HepG2 (cell line): ENCODE measurements around the gene USF2. TPM values are rescaled to one million over a fixed set of nuclear protein-coding genes. Genes with fewer than 3 reads are reported as not detected.
A peak's percentile ranks its signal among the peaks of the same experiment; 100 is the strongest.

ENCODE experiments used
- ATAC-seq: fragments of 200-7000 bp; cut with Tn5 transposase; 3 replicates; pipeline ENCODE4 v1.9.1; 2020; ENCODE audit warnings: mild to moderate bottlenecking, moderate library complexity
- BruUV-seq: library from RNA; stranded (reverse); fragments of 400-500 nt; replicated peaks from 2 replicates; lab custom pipeline; 2021; lab: Mats Ljungman, UMichigan
- CTCF ChIA-PET: fragments of 300-600 bp; formaldehyde crosslinking; extraction: SDS; loops from one replicate; lab custom pipeline; 2021; ENCODE audit warnings: low total read pairs, inconsistent platforms, low intra/inter-chr PET ratio; lab: Yijun Ruan, JAX
- POLR2A ChIA-PET: fragments of 350-600 bp; sonication (Branson Sonifier 250); formaldehyde crosslinking; loops from one replicate; lab custom pipeline; 2020; ENCODE audit warnings: antibody characterized with exemption, inconsistent platforms; lab: Yijun Ruan, JAX
- DNase-seq: peaks from one replicate; pipeline ENCODE4 v3.0.0-alpha.2; 2015; ENCODE audit warnings: low spot score
- FAIRE-seq: peaks from 3 replicates; lab custom pipeline; 2011; peaks lifted over from hg19 to GRCh38; lab: Jason Lieb, UNC
- H2AFZ ChIP-seq: one replicate; pipeline ENCODE4 v1.6.1; 2011; ENCODE audit warnings: low read length, inconsistent platforms
- H3K27ac ChIP-seq: fragments of 300-600 bp; 3 replicates; pipeline ENCODE4 v1.8.0; 2011; ENCODE audit warnings: mixed run types, mild to moderate bottlenecking, mixed read lengths, low read length, inconsistent platforms; ENCODE audit not compliant: insufficient read depth; ENCODE audit errors: extremely low read length
- H3K27me3 ChIP-seq, 2 experiments: fragments of 200-600 bp in 1 of 2; 2 replicates in 1 of 2; 3 replicates in 1 of 2; pipeline versions ENCODE4 v1.6.0 to v1.8.0; 2011; ENCODE audit warnings: low read length in 2 of 2, mild to moderate bottlenecking in 2 of 2, moderate library complexity in 2 of 2, inconsistent platforms in 1 of 2; ENCODE audit not compliant: insufficient read depth in 2 of 2, control insufficient read depth in 1 of 2
- H3K36me3 ChIP-seq, 2 experiments: fragments of 200-600 bp in 1 of 2; replicated peaks in 1 of 2; 2 replicates in 1 of 2; 3 replicates in 1 of 2; pipeline versions ENCODE4 v1.5.1 to v1.8.0; 2011; ENCODE audit warnings: low read length in 2 of 2, inconsistent platforms in 1 of 2; ENCODE audit not compliant: insufficient read depth in 2 of 2, control insufficient read depth in 1 of 2
- H3K4me1 ChIP-seq: 2 replicates; pipeline ENCODE4 v1.5.1; 2012; ENCODE audit warnings: low read length, inconsistent platforms; ENCODE audit not compliant: insufficient read depth
- H3K4me2 ChIP-seq: 2 replicates; pipeline ENCODE4 v1.6.0; 2011; ENCODE audit warnings: low read depth, low read length, inconsistent platforms
- H3K4me3 ChIP-seq, 3 experiments: fragments of 200-600 bp in 1 of 3; sonication (generic), shearing (Covaris generic) in 1 of 3; replicated peaks in 1 of 3; 2 replicates each; pipeline ENCODE4 v1.5.1; 2011 to 2016; ENCODE audit warnings: low read length in 3 of 3, inconsistent platforms in 2 of 3, low read depth in 2 of 3, mild to moderate bottlenecking in 2 of 3, control low read depth in 1 of 3, mixed read lengths in 1 of 3; ENCODE audit not compliant: insufficient read depth in 1 of 3
- H3K79me2 ChIP-seq: one replicate; pipeline ENCODE4 v1.6.1; 2011; ENCODE audit warnings: low read length, inconsistent platforms; ENCODE audit not compliant: insufficient read depth
- H3K9ac ChIP-seq: 2 replicates; pipeline ENCODE4 v1.6.0; 2011; ENCODE audit warnings: mild to moderate bottlenecking, low read depth, low read length, inconsistent platforms; ENCODE audit not compliant: insufficient read depth
- H3K9me3 ChIP-seq: 2 replicates; pipeline ENCODE4 v1.5.1; 2012; ENCODE audit warnings: mild to moderate bottlenecking, low read length
- H4K20me1 ChIP-seq: 2 replicates; pipeline ENCODE4 v1.6.0; 2011; ENCODE audit warnings: inconsistent platforms, mild to moderate bottlenecking, low read length, moderate library complexity; ENCODE audit not compliant: insufficient read depth
- PPARG ChIP-seq: conservative IDR thresholded peaks from 2 replicates; pipeline ENCODE4 v1.6.1; 2016; ENCODE audit warnings: missing biosample characterization, missing genetic modification reagents
- ZNF142 ChIP-seq: sonication (generic); formaldehyde crosslinking; IDR thresholded peaks from 2 replicates; pipeline ENCODE4 v1.4.0; 2020; ENCODE audit warnings: missing genetic modification reagents
- ZNF441 ChIP-seq: sonication (generic); formaldehyde crosslinking; IDR thresholded peaks from 2 replicates; pipeline ENCODE4 v1.7.0; 2021; ENCODE audit warnings: missing genetic modification reagents, borderline replicate concordance
- ZSCAN30 ChIP-seq: sonication (generic); formaldehyde crosslinking; IDR thresholded peaks from 2 replicates; pipeline ENCODE4 v1.5.0; 2020; ENCODE audit warnings: mild to moderate bottlenecking, missing genetic modification reagents
- WGBS: methylation state at CpG from one replicate; pipeline ENCODE4 v1.1.6; 2017; ENCODE audit warnings: low lambda C conversion rate; 5-methylcytosine and 5-hydroxymethylcytosine counted together
- in situ Hi-C: cut with HindIII; loops from 2 replicates; pipeline ENCODE4 v1.10.0; 2017; ENCODE audit warnings: low pct_unique_long_range_greater_than_20kb; ENCODE audit not compliant: extremely low pct_ligation_motif_present
- intact Hi-C: fragments of 100-400 bp; cut with micrococcal nuclease; formaldehyde crosslinking; loops from one replicate; pipeline ENCODE4 v1.10.0; 2022; ENCODE audit not compliant: unreplicated experiment
- polyA plus RNA-seq, 8 experiments: library from polyadenylated mRNA; depleted of rRNA in 3 of 8; stranded (reverse) in 7 of 8; unstranded in 1 of 8; fragments of >200 nt; fragmentation: Illumina TruSeq in 4 of 8; extraction: Trizol in 4 of 8; gene quantifications; 2 replicates each; pipeline versions ENCODE4 v1.2.1 to v1.2.3, GENCODE V29; 2011 to 2016; ENCODE audit warnings: low read depth in 4 of 8, missing spikeins in 1 of 8, mixed read lengths in 1 of 8; ENCODE audit not compliant: insufficient read depth in 1 of 8
- total RNA-seq, 5 experiments: library from RNA; depleted of rRNA; stranded (reverse); fragments of >200 nt; fragmentation: Illumina TruSeq; extraction: Trizol; gene quantifications; 2 replicates each; pipeline ENCODE4 v1.2.3, GENCODE V29; 2016; ENCODE audit warnings: low read depth in 1 of 5

USF2 gene
- total and polyA plus RNA-seq, 2 of the 13 experiments (the other 11 are each of a cell fraction or from before 2014, with no cell fraction given), result 54.9 to 106 TPM

GRCh38 chr19:35321291-35321690 is 52.5 kb downstream of the USF2 start (continued):
- no peak for TF ChIP-seq ZNF142 (CRISPR knock-in tag)
- TF ChIP-seq PPARG (CRISPR knock-in tag), result no peak

- Histone ChIP-seq H3K4me1 (peaks cover 49% of the 10 kb centered on the region), H4K20me1 (no peaks in the 10 kb centered on the region), H3K9ac (no peak overlapping the region), H3K4me3 (no peak overlapping the region), H3K27ac (no peak overlapping the region), H3K36me3 (no peaks in the 10 kb centered on the region), H2AFZ (no peak overlapping the region), H3K4me2 (no peak overlapping the region), H3K79me2 (no peaks in the 10 kb centered on the region), H3K27me3 (no peaks in the 10 kb centered on the region), H3K9me3 (no peaks in the 10 kb centered on the region)
- no peak for DNase-seq
- no peak for TF ChIP-seq ZSCAN30 (CRISPR knock-in tag)
- TF ChIP-seq ZNF441 (CRISPR knock-in tag), result peak; percentile 57; the same call in 1 of the 2 replicates
- no TSS peak for BruUV-seq
- intact Hi-C loops, result no loop called here
- no peak for FAIRE-seq
- ChIA-PET CTCF (no interaction called here), POLR2A (no interaction called here)
- no peak for ATAC-seq
- in situ Hi-C loops, result no loop called here
- 82% methylated on average over 9 of the region's 9 CpGs for WGBS
Measured at GRCh38 chr19:35322014-35322413, 53.3 kb downstream of the USF2 start.
